Right atrium auricular region (tissue), 2 donors: ENCODE data around the gene MROH9. TPM values are rescaled to one million over a fixed set of nuclear protein-coding genes. Genes with fewer than 3 reads are reported as not detected.

Source experiments
- DNase-seq: peaks from one replicate; pipeline ENCODE4 v3.0.0-alpha.2; 2019; ENCODE audit warnings: low spot score
- H3K27ac ChIP-seq, 2 donors: fragments of 200-600 bp; sonication (generic); 1 replicate in 1 of 2; 2 replicates in 1 of 2; pipeline ENCODE4 v1.5.1; 2016 to 2019
- H3K27me3 ChIP-seq, 2 donors: fragments of 200-600 bp; sonication (generic); one replicate each; pipeline versions ENCODE4 v1.5.1 to v1.6.0; 2017 to 2019
- H3K36me3 ChIP-seq: fragments of 200-600 bp; sonication (generic); one replicate; pipeline ENCODE4 v1.5.1; 2016
- H3K4me1 ChIP-seq, 2 donors: fragments of 200-600 bp; sonication (generic); one replicate each; pipeline versions ENCODE4 v1.5.1 to v1.6.0; 2017 to 2019
- H3K4me3 ChIP-seq, 2 donors: fragments of 200-600 bp; sonication (generic); 1 replicate in 1 of 2; 2 replicates in 1 of 2; pipeline ENCODE4 v1.5.1; 2017 to 2019; ENCODE audit warnings: mild to moderate bottlenecking in 1 of 2, moderate library complexity in 1 of 2
- H3K9me3 ChIP-seq, 2 donors: fragments of 200-600 bp; sonication (generic); one replicate each; pipeline ENCODE4 v1.5.1; 2019
- CTCF ChIP-seq, 2 donors: fragments of 200-600 bp; sonication (generic); IDR thresholded peaks; one replicate each; pipeline ENCODE4 v1.5.1; 2019; ENCODE audit warnings: antibody characterized with exemption in 2 of 2
- total RNA-seq, 2 donors: library from RNA; depleted of rRNA; stranded (reverse); fragments of >200 nt; gene quantifications; one replicate each; pipeline ENCODE4 v1.1.0, GENCODE V29; 2016

Gene MROH9
- total RNA-seq, 2 donors from 2014 or later = not detected

- Histone ChIP-seq H3K27ac (no peak overlapping the region), H3K4me1 (no peaks in the 10 kb centered on the region), H3K9me3 (no peaks in the 10 kb centered on the region), H3K27me3 (no peaks in the 10 kb centered on the region), H3K4me3 (no peak overlapping the region), H3K36me3 (no peaks in the 10 kb centered on the region)
- no peak for DNase-seq
- no peak for TF ChIP-seq CTCF (IDR thresholded peaks at IDR 0.05)
Measured at GRCh38 chr1:170993717-170994116, 58.4 kb downstream of the MROH9 start.

GRCh38 chr1:171014880-171015279 is 79.5 kb downstream of the MROH9 start:
- Histone ChIP-seq H3K27me3 (no peaks in the 10 kb centered on the region), H3K27ac (no peak overlapping the region), H3K4me3 (no peak overlapping the region), H3K9me3 (no peaks in the 10 kb centered on the region), H3K4me1 (no peaks in the 10 kb centered on the region), H3K36me3 (no peaks in the 10 kb centered on the region)
- no peak for TF ChIP-seq CTCF (IDR thresholded peaks at IDR 0.05)
- no peak for DNase-seq

- no peaks in the 10 kb centered on the region for H3K27me3 ChIP-seq
- DNase-seq = no peak
- no peaks in the 10 kb centered on the region for H3K36me3 ChIP-seq
- H3K4me3 ChIP-seq = no peak overlapping the region
- TF ChIP-seq CTCF (IDR thresholded peaks at IDR 0.05) = no peak
- no peak overlapping the region for H3K27ac ChIP-seq
- no peaks in the 10 kb centered on the region for H3K9me3 ChIP-seq
- no peaks in the 10 kb centered on the region for H3K4me1 ChIP-seq
Measured at GRCh38 chr1:171017426-171017825, 82.1 kb downstream of the MROH9 start.

- Histone ChIP-seq H3K27me3 (no peaks in the 10 kb centered on the region), H3K36me3 (no peaks in the 10 kb centered on the region), H3K27ac (no peak overlapping the region), H3K4me3 (no peak overlapping the region), H3K9me3 (no peaks in the 10 kb centered on the region), H3K4me1 (no peaks in the 10 kb centered on the region)
- DNase-seq = no peak
- TF ChIP-seq CTCF (IDR thresholded peaks at IDR 0.05) = no peak
Measured at GRCh38 chr1:171019971-171020370, 84.6 kb downstream of the MROH9 start.

- H3K36me3 ChIP-seq = no peaks in the 10 kb centered on the region
- H3K4me1 ChIP-seq = no peaks in the 10 kb centered on the region
- H3K9me3 ChIP-seq = no peaks in the 10 kb centered on the region
- H3K27me3 ChIP-seq = no peaks in the 10 kb centered on the region
- no peak for TF ChIP-seq CTCF (IDR thresholded peaks at IDR 0.05)
- DNase-seq = no peak
- H3K27ac ChIP-seq = no peak overlapping the region
- no peak overlapping the region for H3K4me3 ChIP-seq
Measured at GRCh38 chr1:171032822-171033702, 97.7 kb downstream of the MROH9 start.

GRCh38 chr1:171037626-171038025 is 102.3 kb downstream of the MROH9 start:
- DNase-seq = no peak
- no peak for TF ChIP-seq CTCF (IDR thresholded peaks at IDR 0.05)
- Histone ChIP-seq H3K36me3 (no peaks in the 10 kb centered on the region), H3K9me3 (no peaks in the 10 kb centered on the region), H3K4me1 (no peaks in the 10 kb centered on the region), H3K27ac (no peak overlapping the region), H3K4me3 (no peak overlapping the region), H3K27me3 (no peaks in the 10 kb centered on the region)
